ENCODE data around the gene NACC1. TPM values are rescaled to one million over a fixed set of nuclear protein-coding genes. Genes with fewer than 3 reads are reported as not detected.

NACC1 gene
- total and polyA plus RNA-seq, 2 of the 8 experiments (the other 6 are each of a cell fraction or from before 2014, with no cell fraction given) = 234 to 301 TPM

GRCh38 chr19:13100841-13101589 lies 17.0 kb upstream of the NACC1 start (continued):
- peak; percentile 42 to 57 for TF ChIP-seq RAD21 (IDR thresholded peaks at IDR 0.05 in 1 of 2, conservative IDR thresholded peaks at IDR 0.05 in 1 of 2; ENCODE audit: low read depth in 2 of 2, low read length in 2 of 2)

Measured in H1 (cell line).